Activated T-cell treated with anti-CD3 and anti-CD28 coated beads for 24 hours (primary cell): ENCODE measurements around the gene IKZF5.

Experiments
- DNase-seq: peaks from one replicate; pipeline ENCODE4 v3.0.0-alpha.2; 2020; ENCODE audit warnings: low read depth

The IKZF5 gene, protein sequence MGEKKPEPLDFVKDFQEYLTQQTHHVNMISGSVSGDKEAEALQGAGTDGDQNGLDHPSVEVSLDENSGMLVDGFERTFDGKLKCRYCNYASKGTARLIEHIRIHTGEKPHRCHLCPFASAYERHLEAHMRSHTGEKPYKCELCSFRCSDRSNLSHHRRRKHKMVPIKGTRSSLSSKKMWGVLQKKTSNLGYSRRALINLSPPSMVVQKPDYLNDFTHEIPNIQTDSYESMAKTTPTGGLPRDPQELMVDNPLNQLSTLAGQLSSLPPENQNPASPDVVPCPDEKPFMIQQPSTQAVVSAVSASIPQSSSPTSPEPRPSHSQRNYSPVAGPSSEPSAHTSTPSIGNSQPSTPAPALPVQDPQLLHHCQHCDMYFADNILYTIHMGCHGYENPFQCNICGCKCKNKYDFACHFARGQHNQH

DNA sequence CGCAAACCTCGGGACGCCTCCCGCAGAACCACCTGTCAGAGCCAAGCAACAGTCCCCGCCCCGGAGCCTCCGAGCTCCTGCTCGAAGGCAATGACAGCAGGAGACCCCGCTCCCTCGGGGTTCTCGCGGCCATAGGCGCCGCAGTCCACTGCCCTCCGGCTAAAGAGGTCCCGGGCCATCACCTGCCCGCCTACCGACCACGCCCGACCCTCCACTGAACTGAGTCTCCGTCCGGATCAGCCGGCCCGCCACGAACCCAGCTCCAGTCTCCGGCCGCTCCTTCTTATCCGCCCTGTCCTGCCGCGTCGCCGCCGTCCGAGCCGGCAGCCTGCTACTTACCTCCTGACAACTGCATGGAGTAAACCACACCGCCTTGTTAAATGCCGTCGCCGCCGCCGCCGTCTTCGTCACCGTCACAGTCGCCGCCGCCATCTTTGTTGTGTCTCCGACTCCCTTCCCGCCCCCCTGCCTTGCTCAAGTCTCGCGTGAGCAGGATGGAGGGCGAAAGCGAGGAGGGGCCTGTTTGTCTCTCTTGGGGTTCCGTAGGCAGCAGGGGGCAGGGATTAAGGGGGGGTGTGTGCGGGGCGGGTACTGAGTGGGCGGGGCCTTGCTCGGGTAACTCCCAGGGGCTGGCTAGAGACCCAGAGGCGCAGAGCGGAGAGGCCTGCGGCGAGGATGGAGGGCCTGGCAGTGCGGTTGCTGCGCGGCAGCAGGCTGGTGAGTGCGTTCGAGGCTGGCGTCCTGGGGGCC lies at the start of gene IKZF5, which contains the start of gene ACADSB:
Gene IKZF5 (minus strand): TSS at position 441 of the 750 bp plus-strand sequence. CDS start 10,170 bp downstream, outside the sequence.
Gene ACADSB (plus strand): TSS at position 652 of the 750 bp plus-strand sequence. CDS start 24 bp downstream, at position 676.
- peak; percentile 93 for DNase-seq

DNA sequence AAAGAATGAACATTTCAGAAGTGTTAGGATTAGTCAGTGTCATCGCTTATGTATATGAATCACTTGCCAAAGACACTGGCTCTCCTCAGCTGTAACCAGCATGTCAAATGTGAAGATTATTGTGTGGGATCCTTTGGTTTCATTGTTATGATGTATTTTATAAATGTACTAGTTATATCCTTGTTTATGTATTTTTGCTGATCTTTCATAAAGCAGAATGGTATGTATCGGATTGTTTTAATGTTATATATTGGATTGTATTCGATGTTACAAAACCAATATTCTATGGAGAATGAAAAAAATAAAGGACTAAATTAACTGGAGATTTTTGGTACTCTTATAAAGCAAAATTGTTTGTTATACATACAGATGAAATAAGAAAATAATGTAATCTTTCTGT lies 49.4 kb upstream of the IKZF5 start:
- DNase-seq: no peak

DNA sequence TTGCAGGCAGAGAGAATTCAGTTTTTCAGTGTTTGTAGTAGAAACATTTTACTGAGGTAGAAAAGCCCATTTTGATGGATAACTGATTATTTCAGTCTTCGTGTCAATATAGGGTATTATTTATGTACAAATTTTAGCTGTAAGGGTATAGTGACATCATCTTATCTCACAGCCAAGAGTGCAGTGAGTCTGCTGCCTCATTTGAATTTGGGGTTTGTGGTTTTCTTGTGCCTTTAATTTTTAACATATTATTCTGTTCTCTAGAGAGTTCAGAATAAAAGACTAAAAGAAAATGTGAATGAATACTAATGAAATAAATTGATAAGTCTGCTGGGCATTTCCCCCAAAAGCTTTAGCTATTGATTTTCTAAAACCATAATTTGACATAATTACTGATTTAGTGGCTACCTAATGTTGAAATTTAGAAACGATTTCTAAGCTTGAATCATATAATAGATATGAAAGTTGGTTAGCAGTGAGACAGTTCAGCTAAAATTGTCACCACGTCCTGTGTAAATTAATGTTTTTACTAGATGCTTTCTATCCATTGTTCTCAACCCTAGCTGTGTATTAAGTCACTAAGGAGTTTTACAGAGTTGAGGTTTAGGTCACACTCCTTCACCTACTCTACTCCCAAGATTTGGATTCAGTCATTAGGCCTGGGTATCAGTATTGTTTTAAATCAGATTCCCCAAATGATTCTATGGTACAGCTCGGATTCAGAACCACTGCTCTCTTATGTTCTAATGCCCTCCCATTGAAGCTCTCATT lies 37.6 kb upstream of the IKZF5 start:
- DNase-seq: no peak

DNA sequence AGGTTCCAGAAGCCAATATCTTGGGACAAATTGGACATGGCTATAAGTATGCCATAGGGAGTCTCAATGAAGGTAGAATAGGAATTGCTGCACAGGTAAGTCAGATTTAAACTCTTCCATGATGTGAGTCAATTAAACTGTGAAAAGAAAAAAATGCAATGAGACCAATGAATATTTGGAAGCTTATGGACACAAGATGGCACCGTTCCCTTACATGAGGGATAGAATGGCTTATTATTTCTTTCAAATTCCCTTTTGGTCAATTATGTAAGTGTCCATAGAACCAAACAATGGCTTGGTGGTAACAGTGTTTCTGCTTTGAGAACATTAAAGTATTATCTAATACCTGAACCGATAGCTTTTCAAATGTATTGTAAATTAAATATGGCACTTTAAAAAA lies 35.8 kb upstream of the IKZF5 start:
- no peak for DNase-seq

DNA sequence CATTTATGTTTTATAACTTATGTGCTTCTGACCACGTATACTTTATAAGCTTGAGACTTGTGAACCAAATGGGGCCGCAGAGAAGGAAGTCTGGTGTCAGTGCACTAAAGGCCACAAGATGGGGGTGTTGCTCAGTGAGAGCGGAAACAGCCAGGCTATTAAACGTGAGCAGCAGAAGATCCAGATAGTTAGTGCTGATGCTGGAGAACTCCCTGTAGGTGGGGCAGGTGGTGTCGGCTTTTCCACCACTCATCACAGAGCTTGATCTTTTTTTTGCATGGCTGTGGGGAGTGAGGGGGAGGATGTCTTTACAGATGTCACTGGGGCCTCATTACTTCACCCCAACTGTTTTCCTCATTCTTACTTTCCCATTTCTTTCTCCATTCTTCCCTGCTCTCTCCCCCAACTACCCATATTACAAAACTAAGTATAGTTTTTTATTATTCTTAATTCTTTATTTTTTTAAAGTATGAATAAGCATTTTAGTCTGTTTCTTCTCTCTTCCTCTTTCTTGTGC lies 34.9 kb upstream of the IKZF5 start:
- peak; percentile 11 for DNase-seq

GRCh38 chr10:123042708-123043408 lies 34.3 kb upstream of the IKZF5 start:
- no peak for DNase-seq

DNA sequence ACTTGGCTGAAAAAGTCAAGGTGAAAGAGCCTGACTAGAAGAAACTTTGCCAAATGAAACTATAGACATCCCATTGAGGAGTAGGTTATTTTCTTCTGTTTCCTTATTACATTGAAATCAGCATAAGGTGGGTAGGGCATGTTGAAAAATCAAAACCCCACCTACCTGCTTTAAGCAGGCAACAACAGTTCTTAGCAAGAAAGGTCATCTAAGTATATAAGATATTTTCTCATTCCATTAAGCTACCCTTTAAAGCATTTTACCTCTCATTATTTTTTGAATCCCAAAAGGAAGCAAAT lies 31.0 kb upstream of the IKZF5 start:
- no peak for DNase-seq

DNA sequence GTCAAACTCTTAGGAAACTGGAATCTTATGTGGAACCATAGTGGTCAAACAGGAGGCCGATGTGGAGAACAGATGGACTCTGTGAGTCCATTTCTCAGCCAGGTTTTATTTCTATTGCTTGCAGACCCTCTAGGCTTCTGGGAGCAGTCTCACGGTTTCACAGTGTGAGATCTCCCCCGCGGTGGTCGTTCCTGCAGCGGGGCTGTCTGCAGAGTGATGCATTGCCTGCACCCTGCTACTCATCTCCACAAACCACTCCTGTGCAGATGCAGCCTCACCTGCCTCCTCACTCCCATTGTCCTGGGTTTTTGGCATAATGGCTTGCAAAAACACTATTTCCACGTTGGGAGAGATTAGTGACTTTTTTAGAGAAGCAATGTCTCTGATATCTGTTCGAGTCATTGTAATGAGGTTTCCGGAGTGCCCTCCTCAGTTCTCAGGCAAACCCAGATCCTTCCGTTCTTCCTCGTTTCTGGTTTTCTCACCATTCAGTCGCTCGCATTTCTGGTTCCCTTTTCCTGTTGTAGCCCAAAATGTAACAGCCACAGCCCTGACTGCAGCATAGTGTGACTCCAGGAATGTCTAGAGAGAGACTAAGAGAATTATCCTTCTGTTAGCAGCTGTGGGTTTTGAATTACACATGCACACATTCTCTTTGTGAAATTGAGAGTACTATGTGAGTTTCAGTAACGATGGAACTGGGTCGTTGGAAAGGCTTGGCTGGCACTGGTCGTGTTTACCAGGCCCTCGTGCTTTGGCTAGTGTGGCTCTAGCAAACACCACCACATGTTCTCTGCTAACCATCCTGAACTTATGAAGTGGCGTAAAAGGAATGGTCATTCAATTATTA lies 30.4 kb upstream of the IKZF5 start:
- no peak for DNase-seq

DNA sequence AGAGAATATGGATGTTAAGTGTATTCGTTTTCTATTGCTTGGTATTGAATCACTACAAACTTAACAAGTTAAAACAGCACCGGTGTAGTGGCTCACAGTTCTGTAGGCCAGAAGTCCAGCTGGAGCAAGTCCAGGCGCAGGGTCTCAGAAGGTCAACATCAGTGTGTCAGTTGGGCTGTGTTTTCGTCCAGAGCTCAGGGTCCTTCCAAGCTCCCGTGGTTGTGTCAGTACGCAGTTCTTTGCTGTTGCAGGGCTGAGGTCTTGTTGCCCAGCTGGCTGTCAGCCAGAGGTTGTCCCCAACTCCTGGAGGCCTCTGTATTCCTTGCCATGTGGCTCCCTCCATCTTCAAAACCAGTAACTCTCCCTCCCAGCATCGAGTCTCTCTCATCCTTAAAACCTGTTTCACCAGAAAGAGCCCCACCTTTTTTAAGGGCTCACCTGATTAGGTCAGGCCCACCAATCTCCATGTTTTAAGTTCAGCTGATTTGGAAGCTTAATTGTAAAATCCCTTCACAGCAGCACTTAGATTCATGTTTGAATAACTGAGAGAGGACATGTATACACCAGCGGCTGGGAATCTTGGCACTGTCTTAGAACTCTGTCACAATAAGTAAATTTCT lies 27.0 kb upstream of the IKZF5 start:
- no peak for DNase-seq

GRCh38 chr10:123034332-123034731 lies 25.7 kb upstream of the IKZF5 start:
- no peak for DNase-seq

DNA sequence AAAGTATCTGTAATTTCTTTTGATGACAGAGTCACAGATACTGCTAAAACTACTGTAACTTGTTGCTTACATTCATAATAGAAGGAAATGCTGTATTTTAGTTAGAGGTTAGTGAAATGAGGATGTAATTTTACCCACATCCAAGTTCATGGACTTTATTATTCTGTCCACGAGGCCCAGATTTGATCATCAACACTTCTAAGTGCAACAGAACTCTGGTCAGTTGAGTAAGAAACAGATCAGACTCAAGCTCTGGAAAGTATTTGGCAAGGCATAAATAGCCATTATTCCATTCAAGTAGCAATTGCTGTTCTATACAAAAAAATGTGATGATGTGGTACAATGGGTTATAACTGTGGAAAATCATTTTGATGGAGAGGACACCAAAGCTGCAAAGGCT lies 22.5 kb upstream of the IKZF5 start:
- DNase-seq: no peak

DNA sequence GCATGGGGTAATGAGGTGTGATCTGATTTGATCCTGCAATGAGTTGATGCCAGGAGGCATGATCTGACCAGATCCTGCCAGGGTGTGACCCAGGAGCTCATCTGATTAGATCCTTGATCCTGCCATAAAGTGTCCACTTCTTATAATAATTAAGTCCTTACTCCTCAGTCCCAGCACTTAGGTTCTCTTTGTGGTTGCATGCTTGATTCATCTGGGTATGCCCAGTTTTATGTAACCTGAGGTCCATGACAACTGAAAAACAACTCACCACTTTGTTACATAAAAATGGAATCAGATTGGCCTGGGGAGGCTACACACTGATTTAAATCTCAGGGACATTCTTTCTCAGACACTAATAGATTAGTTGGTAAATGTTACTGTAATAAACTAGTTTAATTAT lies 19.3 kb upstream of the IKZF5 start:
- no peak for DNase-seq

GRCh38 chr10:123026302-123026701 lies 17.7 kb upstream of the IKZF5 start:
- DNase-seq: no peak

DNA sequence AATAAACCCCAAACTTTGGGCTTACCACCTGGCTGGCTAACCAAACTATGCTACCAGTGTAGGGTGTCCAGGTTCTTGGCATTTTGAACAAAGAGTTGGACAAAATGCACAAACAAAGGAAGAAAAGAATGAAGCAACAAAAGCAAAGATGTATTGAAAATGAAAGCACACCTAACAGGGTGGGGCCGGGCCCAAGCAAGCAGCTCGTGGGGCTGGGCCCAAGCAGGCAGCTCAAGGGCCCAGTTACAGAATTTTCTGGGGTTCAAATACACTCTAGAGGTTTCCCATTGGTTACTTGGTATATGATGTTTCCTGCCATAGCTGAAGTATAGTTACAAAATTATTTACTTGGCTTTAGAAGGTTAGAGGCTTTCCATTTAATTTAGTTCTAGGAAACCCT lies 15.9 kb upstream of the IKZF5 start:
- no peak for DNase-seq

GRCh38 chr10:123021517-123021916 lies 12.9 kb upstream of the IKZF5 start:
- no peak for DNase-seq

DNA sequence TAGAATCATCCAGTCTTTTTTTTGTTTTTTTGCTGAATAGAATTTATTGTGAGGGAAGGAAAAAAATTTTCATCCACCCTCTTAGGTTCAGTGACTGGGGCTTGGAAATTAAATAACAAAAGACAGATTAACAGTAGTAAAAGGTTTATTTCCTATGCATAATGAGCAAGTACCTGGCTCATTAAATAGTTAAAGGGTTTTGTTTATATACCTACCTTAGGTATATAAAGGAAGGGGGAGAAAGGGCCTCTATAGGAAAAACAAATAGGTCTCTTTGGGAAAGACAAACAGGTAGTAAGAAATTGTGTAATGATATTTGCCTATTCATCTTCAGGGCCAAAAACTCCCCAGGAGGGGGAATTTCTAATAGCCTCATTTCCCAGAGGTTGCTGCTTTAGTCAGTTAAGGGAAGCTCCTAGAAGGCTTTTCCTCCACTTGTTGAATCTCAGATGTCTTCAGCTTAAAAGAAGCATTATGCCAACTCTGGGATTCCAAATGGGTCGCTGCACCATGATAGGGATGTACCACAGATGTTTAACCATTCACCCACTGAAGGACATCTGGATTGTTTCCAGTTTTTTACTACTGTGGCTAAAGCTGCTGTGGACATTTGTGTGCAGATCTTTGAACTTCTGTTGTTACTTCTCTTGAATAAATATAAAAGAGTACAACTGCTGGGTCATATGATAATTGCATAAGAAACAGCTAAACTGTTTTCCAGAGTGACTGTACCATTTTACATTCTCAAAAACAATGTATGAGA lies 11.5 kb upstream of the IKZF5 start:
- DNase-seq: no peak

- DNase-seq: no peak
These were observed 10.7 kb upstream of the IKZF5 start for GRCh38 chr10:123019264-123019663.

DNA sequence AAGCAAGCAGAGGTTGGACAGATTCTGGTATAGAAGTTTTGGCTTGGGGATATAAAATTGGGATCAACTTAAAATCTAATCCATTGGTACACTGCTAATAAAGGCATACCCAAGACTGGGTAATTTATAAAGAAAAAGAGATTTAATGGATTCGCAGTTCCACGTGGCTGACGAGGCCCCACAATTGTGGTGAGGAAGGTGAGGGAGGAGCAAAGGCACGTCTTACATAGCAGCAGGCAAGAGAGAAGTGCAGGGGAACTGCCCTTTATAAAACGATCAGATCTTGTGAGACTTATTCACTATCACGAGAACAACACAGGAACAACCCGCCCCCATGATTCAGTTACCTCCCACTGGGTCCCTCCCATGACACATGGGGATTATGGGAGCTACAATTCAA lies 9.9 kb upstream of the IKZF5 start:
- no peak for DNase-seq

GRCh38 chr10:123017421-123018165 lies 9.0 kb upstream of the IKZF5 start:
- DNase-seq: no peak
